HG03439 (cell line): ENCODE results near the gene LYRM9.
"Not testable (repeated sequence)": the region's sequence is repeated elsewhere in the genome, so short reads cannot be mapped to it uniquely, and the experiment has no call there.

ENCODE experiments used
- ATAC-seq: cut with Tn5 transposase; IDR thresholded peaks from one replicate; pipeline ENCODE4 v1.9.1; 2021; ENCODE audit warnings: mild to moderate bottlenecking, moderate library complexity; ENCODE audit not compliant: unreplicated experiment

The LYRM9 gene

GRCh38 chr17:27845264-27846041 is 47.7 kb downstream of the LYRM9 start:
- no peak for ATAC-seq

- ATAC-seq = no peak
Observed at GRCh38 chr17:27840688-27841087, 52.5 kb downstream of the LYRM9 start.

- not testable (repeated sequence) for ATAC-seq
Observed at GRCh38 chr17:27840406-27840678, 52.8 kb downstream of the LYRM9 start.

- not testable (repeated sequence) for ATAC-seq
Observed at GRCh38 chr17:27839571-27840405, 53.4 kb downstream of the LYRM9 start.

GRCh38 chr17:27838607-27839006 is 54.6 kb downstream of the LYRM9 start:
- not testable (repeated sequence) for ATAC-seq

GRCh38 chr17:27837769-27838168 is 55.4 kb downstream of the LYRM9 start:
- not testable (repeated sequence) for ATAC-seq

- ATAC-seq = no peak
Observed at GRCh38 chr17:27836651-27837050, 56.5 kb downstream of the LYRM9 start.

- ATAC-seq = no peak
Observed at GRCh38 chr17:27834571-27834970, 58.6 kb downstream of the LYRM9 start.

- ATAC-seq = no peak
Observed at GRCh38 chr17:27832831-27833230, 60.3 kb downstream of the LYRM9 start.

GRCh38 chr17:27829888-27830287 is 63.3 kb downstream of the LYRM9 start:
- ATAC-seq = not testable (repeated sequence)

- not testable (repeated sequence) for ATAC-seq
Observed at GRCh38 chr17:27829143-27829711, 63.9 kb downstream of the LYRM9 start.
